GM19438 (cell line): ENCODE data around the gene TAP1.
"Not testable (repeated sequence)": the region's sequence is repeated elsewhere in the genome, so short reads cannot be mapped to it uniquely, and the experiment has no call there.

Experiments used
- ATAC-seq: cut with Tn5 transposase; IDR thresholded peaks from one replicate; pipeline ENCODE4 v1.9.1; 2021; ENCODE audit warnings: low read depth; ENCODE audit not compliant: unreplicated experiment

TAP1 gene, protein sequence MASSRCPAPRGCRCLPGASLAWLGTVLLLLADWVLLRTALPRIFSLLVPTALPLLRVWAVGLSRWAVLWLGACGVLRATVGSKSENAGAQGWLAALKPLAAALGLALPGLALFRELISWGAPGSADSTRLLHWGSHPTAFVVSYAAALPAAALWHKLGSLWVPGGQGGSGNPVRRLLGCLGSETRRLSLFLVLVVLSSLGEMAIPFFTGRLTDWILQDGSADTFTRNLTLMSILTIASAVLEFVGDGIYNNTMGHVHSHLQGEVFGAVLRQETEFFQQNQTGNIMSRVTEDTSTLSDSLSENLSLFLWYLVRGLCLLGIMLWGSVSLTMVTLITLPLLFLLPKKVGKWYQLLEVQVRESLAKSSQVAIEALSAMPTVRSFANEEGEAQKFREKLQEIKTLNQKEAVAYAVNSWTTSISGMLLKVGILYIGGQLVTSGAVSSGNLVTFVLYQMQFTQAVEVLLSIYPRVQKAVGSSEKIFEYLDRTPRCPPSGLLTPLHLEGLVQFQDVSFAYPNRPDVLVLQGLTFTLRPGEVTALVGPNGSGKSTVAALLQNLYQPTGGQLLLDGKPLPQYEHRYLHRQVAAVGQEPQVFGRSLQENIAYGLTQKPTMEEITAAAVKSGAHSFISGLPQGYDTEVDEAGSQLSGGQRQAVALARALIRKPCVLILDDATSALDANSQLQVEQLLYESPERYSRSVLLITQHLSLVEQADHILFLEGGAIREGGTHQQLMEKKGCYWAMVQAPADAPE

DNA sequence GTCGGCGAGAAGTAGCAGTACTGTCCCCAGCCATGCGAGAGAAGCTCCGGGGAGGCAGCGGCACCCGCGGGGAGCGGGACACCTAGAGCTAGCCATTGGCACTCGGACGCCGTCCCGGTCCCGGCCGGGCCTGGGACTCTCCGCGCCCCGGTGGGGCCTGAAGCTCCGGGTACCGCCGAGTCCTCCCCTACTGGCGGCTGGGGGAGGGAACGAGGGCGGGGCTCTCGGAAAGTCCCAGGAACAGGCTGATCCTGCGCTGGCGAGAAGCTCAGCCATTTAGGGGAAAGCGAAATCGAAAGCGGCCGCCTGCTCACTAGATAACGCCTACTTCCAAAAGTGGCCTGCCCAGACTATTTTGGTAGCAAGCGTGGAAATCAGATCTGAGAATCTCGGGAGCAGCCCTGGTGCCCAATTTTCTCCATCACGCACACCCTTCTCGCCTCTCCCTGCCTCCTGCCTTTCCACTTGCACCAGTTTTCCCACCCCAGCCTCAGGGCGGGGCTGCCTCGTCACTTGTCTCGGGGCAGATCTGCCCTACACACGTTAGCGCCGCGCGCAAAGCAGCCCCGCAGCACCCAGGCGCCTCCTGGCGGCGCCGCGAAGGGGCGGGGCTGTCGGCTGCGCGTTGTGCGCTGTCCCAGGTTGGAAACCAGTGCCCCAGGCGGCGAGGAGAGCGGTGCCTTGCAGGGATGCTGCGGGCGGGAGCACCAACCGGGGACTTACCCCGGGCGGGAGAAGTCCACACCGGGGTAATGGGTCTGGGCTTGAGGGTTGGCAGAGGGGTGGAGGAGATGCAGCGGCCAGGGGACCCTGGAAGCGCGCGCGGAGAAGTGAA is at the start of gene TAP1, which contains the start of gene PSMB9:
TSS of gene TAP1 (minus strand) at position 164 of the 835 bp plus-strand sequence. CDS start at position 96, 68 bp downstream.
TSS of gene PSMB9 (plus strand) at position 652 of the 835 bp plus-strand sequence. CDS start at position 690, 38 bp downstream.
- ATAC-seq = peak; percentile 82

DNA sequence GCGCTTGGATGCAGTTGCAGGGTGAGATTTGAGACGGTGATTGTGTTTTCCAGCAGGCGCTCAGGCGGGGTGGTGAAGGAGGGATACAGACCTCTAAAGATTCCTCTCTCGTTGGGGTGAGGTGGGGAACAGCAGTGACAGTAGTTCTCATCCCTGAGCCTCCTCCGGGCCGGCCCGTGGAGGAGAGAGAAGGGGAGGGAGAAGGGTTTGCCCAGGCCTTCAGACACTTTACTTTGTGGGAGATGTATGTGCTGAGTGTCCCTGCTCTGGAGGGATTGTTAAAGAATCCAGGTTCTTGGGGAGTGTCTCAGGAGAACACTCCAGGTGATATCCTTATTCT is 41.5 kb upstream of the TAP1 start:
- ATAC-seq = no peak

DNA sequence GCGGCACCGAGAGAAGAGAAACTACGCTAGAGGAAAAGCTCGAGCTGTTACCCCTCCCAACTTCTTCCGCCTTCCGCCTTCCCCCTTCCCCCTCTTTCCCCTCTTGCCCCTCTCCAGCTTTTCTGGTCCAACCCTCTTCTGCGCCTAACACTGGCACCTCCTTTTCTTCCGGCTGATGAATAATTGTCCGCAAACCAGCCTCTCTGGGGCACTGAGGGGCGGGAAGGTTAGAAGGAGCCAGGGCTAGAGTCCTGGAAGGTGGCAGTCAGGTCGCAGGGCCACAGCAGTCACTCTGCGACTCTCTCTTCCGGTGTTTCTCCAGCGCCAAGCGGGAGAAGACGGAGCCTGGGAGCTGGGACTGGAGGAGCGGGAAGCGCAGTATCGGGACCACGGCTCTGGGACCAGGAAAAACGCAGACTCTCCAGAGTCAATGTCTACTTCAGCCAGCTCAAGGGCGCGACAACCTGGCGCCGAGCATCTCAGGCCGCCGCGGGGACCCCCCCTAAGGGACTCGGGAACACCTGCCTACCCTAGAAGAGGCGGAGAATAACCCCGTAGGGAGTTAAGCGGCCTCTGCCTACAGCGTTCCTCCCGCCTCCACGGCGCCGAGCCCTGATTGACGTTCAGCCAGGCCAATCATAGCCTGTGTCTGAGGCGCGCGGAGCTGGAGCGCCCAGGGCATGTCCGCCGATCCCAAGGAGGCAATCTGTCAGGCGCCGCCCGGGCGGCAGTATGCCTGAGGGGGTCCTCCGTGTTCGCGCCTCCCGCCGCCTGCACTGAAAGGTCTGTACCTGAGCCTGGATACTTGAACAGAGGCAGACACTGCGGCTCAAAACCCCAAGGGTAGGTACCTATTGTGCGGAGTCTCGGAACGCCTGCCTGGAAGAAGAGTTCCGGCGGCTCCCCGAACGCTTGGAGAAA is 40.8 kb upstream of the TAP1 start:
- peak; percentile 91 for ATAC-seq

DNA sequence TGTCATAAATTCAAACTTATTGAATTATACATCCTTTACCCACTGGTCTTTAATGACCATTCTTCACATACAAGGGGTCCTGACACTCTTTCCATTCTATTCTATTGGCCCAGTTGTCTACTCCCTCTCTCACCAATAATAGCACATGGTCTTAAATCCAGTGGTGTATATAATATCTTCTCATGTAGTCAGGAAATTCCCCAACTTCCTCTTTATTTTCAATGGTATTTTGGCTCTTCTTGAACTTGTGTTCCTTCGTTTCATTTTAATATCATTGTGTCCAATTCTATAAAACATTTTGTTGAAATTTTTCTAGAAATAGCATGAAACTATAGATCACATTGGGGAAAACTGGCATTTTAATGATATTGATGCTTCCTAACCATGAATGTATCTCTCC is 37.3 kb upstream of the TAP1 start:
- ATAC-seq = no peak

DNA sequence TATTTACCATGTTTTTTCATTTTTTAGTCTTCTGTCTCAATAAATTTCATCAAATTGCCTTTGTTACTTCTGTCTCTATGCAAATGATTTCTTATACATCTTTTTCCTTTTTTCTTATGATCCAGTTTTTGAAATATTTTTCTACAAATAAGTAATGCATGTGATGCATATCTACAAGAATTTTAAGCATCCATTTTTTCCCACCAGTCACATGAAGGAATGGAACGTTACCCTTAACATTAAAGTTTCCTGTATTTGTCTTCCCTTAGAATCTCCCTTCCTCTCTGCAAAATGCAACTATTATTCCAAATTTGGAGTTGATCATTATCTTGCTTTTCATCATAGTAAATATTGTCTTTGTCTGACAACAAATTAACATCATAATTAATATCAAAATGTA is 36.0 kb upstream of the TAP1 start:
- no peak for ATAC-seq

DNA sequence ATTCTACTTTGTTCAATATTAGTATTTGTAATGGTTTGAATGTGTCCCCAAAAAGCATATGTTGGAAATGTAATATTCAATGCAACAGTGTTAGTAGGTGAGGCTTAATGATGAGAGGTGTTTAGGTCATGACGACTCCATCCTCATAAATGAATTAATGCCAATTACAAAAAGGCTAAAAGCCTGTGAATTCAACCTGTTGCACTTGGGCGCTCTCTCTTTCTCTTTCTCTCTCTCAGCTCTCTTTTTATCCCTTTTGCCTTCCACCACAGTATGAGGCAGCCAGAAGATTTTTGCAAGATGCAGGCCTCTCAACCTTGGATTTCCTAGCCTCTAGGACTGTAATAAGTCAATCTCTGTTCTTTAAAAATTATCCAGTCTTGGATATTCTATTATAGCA is 35.1 kb upstream of the TAP1 start:
- ATAC-seq = no peak

DNA sequence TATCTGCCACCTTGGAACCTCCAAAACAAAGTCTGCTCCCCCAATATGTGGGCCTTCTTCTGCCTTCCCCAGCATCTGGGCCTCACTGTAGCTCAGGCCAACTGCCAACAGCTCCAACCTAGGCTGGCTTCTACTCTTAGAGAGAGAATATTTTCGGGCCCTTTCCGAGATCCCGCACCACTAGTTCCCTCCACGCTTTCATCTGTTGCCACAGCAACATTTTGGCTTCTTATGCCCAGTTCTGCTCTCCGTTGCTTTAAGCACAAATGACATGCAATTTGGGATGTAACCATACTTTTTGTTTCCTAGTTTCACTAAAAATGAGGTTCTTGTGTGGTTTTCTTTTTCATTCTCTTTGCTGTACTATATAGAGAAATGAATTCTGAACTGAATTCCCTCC is 34.1 kb upstream of the TAP1 start:
- no peak for ATAC-seq

DNA sequence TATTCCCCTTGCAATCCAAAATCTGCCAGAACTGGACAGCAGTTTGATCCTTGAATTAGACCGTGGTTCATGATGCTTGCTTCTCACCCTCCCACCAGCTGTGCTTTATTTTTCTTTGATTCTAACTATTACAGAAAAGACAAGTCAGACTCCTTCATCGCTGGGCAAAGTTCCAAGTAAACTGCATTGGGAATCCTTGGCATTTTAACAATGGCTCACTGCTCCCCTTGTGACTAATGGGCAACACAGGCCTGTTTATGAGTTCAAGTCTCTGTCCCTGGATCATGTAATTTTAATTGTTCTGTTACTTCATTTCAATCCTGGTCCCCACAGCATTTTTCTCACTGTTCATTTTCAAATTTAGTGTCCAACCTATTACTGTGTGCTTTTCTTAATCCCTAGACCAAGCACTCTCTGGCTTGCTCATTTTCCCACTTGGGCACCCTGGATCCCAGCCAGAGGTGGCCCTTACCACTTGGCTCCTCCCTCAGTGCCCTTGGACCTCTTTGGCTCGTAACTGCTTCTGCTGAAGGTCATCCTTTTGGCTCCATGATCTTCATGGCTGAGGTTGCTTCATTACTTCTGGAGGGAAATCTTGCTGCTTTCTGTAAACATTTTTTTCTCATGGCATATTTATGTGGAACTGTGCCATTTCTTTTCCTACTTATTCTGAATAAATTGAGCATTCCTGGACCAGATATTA is 33.3 kb upstream of the TAP1 start:
- ATAC-seq = no peak

DNA sequence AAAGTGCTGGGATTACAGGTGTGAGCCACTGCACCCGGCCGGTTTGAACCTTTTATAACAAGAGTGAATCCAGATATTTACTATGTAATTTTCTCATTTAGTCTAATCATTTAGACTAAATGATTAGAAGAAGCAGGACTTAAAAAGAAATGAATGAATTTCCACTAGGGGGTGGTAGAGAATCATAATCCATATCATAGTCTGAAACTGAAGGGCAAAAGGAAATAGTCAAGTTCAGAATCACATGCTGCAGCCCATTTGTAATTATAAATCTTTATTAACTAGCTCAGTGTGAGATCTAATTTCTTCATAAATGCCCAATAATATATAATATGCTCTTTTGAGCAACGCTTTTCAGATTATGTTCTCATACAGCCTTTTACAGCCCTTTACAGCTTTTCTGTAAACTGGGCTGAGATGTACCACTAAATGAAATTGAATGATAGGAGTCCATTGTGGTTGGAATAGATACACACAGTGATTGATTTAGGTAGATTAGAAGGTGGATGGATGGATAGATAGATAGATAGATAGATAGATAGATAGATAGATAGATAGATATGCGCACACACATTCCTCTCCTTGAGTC is 32.3 kb upstream of the TAP1 start:
- no peak for ATAC-seq

DNA sequence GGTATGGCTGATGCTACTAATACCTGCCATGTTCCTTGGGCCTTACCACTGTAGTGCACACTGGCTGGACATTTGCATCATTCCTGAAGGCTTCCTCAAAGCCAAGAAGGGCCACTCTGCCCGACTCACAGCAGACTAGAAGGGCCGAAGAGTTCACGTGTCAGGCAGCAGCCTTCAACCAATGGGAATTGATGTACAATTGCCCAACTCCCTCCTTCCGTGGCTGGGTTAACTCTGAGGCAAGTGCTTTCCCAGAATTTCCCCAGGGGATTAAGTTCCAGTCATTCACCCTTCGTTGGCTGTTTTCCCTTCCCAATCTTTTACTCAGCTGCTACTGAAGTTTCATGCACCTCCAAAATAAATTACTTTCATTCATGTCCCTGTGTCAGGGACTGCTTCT is 30.3 kb upstream of the TAP1 start:
- ATAC-seq = no peak

DNA sequence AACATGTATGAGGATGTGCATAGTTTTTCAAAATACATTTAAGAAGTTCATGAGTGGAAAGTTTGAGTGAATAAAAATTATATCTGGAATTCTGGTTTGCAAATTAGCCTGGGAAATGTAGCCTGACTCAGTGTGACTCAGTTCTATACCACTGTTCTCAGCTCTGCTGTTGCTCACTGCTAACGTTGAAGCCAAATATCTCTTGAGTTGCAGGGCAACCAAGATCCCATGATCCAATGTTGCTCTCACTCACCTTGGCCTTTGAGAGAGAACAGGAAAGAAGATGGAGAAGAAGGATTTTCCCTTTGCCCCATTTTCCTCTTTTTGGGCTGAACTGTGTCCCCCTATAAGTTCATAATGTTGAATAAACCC is 29.4 kb upstream of the TAP1 start:
- no peak for ATAC-seq

DNA sequence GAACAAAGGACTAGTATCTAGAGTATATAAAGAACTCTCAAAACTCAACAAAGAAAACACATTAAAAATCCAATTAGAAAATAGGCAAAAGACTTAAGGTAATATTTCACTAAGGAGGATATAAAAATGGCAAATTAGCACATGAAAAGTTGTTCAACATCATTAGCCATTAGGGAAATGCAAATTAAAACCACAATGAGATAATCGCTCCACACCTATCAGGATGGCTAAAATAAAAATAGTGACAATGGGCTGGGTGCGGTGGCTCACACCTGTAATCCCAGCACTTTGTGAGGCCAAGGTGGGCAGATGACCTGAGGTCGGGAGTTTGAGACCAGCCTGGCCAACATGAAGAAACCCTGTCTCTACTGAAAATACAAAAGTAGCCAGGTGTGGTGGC is 27.5 kb upstream of the TAP1 start:
- ATAC-seq = not testable (repeated sequence)

DNA sequence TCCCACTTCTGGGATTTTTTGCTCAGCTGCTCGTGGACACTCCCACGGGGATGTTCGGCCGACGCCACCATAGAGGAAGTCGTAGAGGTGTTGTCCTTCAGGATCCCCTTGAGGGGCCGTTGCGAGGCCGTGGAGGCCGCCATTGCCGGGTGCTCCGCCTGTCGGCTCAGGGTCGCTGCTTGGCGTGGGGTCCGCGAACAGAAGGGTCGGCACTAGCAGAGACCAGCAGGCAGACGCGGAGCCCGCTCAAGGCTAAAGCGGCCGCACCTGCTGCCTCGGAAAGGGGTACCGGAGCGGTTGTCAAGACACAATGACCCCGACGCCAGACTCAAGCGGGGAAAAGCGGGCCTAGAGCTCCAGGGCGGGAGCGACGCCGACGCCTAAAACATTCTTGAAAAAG is 26.2 kb upstream of the TAP1 start:
- ATAC-seq = no peak

DNA sequence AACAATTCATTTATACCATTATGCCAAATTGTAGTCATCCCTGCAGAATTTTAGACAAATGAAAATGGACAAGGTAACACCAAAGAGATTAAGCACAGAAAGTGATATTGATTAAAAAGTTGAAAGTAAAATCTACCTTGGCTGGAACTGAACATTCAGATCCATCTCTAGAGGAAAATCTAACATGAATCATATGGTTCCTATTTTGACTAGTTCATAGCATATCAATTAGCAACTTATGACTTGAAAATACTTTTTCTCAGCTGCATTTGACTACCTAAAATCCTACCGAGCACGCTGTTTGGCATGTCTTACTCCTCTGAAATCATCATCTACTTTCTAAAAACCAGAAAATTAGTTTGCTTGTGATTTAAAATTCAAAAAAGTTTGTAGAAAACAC is 23.1 kb upstream of the TAP1 start:
- ATAC-seq = no peak

DNA sequence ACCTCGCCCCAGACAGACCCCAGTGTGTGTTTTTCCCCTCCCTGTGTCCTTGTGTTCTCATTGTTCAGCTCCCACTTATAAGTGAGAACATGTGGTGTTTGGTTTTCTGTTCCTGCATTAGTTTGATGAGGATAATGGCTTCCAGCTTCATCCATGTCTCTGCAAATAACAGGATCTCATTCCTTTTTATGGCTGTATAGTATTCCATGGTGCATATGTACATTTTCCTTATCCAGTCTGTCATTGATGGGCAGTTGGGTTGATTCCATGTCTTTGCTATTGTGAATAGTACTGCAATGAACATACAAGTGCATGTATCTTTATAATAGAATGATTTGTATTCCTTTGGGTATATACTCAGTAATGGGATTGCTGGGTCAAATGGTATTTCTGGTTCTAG is 20.4 kb upstream of the TAP1 start:
- ATAC-seq = not testable (repeated sequence)

DNA sequence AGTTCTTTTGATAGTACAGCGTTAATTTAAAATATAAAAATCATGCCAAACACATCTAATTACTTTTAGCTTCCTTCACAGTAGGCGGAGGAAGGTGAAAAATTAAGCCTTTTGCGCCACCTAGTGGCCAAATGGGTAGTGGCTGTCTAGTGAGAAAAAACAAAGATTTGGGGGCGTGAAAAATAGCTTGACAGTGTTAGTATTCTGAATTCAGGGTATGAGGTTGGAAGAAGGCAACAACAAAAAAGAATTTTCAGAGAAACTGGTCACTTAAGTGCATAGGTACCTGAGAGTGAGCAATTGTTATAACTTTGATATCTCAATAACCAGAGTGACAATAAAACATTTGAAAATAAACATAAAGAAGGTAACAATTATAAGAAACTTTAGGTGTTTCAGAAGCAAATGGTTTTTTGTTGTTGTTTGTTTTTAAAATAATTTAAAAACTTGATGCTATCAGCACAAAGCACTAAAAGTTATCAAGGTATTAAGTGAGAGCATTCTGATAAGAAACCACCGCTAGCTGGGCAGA is 14.8 kb upstream of the TAP1 start:
- ATAC-seq = no peak

DNA sequence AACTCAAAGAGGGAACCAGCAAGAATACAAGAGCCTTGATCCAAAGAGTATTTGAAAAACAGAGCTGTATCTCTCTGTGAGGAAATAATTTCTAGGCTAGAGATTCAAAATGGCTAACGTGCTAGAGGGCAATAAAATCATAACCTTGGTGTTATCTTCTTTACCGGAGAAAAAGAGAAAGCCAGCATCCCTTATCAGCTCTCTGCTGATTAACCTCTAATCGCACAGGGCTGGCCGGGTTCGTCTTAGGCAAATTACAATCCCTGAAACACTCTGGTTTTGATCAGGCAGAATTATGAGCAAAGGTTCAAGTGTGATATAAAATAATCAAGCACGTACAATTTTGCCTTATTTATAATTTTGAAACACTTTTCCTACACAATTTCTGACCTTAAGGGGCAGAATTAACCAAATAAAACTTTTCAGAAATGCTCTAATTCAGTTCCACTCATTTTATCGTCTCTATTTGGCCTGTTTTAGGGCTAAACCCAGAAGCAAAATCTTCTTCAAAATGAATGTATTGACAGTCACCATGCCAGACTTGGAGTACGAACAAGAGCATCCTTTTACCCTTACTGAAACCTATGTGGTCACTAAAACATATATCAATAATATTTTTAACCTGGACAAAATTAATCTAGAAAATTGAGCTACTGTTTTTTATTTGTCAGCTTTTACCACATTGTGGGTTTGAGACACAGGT is 14.2 kb upstream of the TAP1 start:
- no peak for ATAC-seq

DNA sequence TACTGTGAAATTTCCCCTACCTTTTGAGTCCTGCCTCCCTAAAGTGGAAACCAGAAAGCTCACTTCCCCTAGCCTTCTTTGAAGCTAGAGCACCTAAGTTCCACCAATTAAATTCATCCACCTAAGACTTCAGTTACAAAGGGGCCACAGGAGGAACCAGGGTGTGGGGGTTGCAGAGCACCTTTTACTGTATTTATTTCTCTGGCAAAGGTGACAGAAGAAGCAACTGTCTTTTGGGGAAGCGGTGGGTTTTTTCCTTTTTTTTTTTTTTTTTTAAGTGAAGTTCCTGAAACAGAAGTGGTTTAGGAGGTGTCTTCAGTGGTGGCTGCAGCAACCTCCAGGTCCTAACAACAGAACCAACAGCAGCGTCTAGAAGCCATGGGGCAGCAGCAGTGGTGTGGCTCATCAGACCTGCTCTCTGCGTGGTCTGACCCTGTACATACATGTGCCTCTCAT is 13.5 kb upstream of the TAP1 start:
- no peak for ATAC-seq
